NCI-H2029 (cell line): ENCODE measurements around the gene FRMD4A.

Experiments used
- DNase-seq: peaks from one replicate; lab custom pipeline; 2025; lab: John Stamatoyannopoulos, UW

Gene FRMD4A

DNA sequence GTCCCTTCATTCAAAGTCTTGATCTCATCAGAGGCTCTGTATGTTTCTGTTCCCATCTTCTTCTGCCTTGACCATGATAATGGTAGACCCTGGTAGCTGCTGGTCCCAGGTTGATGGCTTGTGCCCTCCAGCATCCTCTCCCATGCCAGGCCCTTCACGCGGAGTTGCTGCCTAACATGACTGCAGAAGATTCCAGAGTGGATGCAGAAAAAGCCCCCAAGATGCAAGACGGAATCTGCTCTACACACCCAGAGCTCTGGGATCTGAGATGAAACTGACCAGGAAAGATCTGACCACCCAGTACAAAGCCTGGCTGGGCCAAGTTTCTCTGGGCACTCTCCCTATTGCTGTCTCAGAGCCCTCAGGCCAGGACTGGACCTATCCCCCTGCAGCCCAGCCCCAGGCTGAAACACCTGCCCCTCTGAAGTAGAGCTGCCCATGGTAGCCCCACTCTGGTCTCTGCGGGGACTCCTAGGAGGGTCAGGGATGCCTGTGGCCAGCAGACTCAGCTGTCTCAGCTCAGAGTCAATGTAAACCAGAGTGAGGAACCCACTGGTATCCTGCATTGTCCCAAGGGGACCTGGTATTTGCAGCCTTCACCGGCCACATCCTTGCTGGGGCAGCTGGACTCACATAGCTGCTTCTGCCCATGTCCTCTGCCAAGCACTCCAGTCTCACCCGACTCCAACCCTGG lies 9.5 kb upstream of the FRMD4A start:
- DNase-seq, result no peak

DNA sequence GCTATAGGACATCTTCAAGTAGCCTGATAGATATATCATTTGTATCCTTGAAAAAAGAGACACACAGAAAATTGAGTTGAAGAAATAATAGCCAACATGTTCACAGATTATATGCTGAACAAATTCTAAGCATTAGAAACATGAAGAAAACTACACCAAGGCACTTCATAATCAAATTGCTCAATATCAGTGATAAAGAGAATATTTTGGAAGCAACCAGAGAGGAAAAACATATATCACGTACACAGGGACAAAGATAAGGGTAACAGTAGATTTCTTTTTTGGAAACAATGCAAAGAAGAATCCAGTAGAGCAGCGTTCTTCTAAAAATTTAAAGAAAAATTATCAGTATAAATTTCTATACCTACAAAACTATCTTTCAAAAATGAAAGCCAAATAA lies 6.0 kb upstream of the FRMD4A start:
- DNase-seq, result no peak

DNA sequence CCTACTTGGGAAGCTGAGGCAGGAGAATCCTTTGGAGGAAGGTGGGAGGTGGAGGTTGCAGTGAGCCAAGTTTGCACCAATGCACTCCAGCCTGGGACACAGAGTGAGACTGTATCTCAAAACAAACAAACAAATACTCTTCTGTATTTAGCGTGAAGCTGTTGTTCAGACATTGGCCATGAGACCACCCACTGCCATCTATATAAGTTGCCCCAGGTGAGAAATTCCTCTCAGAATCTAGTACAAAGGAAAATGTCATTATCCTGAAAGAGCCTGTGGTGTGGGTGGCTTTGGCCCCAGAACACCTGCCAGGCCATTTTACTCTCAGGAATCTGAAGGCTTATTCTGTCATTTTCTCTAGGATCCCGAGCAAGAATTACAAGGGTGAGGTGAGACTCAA lies 4.0 kb upstream of the FRMD4A start:
- DNase-seq, result no peak

DNA sequence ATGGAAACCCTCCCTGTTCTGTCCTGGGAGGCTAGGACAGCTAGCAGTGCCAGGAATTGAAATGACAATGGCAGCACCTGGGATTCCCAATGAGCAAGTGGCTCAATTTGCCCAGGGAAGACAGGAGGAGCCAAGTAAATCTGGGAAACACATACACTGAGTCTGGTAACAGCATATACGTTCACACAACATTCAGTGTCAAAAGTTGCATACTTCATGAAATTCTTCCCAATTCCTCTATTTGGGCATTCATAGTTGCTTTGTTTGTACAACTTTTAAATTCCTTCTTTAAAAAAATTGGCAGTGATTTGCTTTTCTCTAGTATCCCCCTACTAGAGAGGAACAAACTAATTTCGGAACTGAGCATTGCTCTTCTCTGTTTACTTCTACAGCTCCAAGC lies 2.9 kb upstream of the FRMD4A start:
- DNase-seq, result no peak

DNA sequence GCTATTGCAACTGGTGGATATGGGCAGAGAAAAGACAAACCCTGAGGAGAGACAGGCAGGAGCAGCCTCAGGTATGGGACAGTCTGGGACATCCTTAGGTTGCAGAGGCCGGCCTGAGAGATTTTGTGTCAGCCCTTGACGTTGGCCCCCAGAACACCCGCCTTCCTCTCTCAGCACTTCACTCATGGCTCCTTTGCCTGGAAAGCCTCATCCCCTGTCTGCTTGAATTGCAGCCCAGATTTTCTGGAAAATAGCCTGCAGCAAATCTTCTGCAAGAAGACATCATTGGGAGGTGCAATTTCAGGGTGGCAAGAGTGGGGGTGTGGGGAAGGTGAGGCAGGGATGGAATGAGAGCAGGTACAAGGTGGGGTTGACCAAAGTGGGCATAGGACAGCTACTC lies 2.2 kb upstream of the FRMD4A start:
- no peak for DNase-seq

DNA sequence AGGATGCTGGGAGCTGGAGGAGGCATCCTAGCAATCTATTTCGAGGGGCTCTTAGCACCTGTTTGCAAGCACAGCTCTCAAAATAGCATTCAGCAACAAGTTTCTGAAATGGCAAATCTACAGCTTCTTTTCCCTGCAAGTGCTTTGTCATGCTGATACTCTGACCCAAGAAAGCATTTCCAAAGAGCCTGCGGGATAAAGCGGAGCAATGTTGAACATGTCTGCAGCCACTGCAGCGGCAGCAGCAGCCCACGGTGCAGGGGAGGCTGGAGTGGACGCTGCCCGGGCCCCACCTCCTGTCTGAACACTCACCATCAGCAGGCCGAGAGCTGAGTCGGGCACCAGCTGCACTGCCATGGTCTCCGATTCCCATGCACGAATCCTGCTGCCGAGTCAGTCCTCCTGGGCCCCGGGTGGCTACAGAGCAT lies 964 bp downstream of the FRMD4A start:
- DNase-seq, result no peak

DNA sequence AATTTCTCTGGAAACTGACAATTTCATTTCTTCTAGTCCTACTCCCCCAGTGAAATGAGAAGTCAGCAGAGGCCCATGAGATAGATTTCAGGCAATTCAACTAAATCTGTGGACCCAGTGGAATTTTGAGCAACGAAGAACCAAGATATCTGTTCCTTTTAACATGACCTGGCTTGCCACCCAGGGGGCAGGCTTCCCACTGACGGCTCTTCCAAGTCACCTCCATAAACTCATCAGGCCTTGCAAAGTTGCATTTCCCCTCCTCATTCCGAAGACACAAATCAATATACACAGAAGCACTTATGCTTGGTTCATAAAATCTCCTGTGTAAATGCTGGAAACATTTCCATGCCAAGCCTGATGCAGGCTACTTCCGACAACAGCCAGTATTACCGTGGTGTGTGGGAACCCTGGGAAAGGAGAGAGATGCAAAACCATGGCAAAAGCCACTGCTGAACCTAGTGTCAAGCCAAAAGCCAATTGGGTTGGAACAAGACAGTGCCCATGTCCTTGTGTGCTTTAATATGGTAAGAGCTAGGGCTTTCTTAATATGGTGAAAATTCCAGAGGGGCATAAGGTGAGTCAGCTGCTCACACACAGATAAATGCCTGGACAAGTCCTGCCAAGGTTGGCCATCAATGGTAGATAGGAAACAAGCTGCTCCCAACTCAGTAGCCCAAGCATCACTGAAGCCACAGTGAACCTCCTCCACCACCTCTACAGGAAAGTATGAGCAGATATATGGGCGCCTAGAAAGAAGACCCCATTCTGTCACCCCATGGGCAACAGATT lies 1.6 kb downstream of the FRMD4A start:
- no peak for DNase-seq

DNA sequence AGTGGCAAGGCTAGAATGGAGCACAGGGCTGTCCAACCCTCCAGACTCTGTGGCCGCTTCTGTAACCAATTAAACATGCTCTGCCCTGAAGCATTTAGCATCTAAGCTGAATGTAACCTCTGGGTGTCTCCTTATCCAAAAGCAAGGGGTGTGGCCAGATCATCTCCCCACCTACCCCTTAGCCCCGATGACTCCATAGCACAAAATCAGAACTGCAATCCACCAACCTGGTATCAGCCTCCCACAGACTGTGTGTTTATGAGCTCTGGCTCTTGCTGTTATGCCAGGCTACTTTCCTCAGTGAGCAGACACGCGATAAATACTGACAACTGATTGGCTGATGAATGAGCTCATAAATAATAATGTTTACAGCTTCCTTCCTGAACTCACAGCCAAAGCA lies 3.2 kb downstream of the FRMD4A start:
- no peak for DNase-seq

DNA sequence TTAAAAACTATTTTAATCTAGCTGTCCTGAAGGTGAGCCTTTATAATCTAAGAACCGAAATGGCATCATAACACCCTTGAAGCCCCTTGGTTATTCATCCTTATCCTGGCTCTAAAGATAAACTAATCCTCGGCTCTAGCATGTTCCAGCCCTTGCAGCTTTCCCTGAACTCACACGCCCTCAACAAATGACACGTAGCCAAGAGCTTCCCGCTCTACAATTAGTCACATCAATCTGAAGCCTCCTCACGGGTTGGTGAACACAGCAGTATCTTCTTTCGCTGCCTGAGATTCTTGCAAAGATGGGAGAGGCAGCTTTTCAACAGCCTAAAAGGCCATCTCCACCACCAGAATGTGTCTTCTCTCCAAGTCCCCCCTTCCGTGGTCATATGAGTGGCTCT lies 4.1 kb downstream of the FRMD4A start:
- DNase-seq, result no peak

DNA sequence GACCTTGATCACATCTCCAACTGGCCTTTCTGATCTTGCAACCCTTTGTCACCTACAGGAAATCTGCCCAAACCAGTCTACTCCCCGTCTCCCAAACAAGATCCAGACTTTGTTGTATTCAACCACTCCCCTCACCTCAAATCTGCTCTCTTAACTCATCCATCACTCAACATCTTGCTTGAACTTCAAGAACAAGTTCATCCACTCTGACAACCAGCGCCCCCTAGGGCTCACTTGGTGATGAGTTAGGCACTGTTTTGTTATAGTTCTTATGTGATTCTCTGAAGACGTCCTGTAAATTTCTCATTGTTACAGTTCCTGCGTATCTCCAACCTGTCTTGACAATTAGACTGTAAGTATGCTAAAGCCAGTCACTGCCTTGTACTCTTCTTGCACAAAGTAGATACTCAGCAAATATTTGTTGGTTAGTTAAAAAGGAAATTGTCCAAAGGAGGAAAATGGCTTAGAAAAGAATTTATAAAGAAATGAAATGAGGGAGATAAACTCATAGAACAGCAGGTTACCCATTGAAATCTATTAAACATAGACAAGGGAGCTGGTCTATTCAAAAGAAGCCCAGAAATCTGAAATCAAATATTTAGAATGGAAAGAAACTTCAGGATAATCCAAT lies 5.3 kb downstream of the FRMD4A start:
- DNase-seq, result no peak

DNA sequence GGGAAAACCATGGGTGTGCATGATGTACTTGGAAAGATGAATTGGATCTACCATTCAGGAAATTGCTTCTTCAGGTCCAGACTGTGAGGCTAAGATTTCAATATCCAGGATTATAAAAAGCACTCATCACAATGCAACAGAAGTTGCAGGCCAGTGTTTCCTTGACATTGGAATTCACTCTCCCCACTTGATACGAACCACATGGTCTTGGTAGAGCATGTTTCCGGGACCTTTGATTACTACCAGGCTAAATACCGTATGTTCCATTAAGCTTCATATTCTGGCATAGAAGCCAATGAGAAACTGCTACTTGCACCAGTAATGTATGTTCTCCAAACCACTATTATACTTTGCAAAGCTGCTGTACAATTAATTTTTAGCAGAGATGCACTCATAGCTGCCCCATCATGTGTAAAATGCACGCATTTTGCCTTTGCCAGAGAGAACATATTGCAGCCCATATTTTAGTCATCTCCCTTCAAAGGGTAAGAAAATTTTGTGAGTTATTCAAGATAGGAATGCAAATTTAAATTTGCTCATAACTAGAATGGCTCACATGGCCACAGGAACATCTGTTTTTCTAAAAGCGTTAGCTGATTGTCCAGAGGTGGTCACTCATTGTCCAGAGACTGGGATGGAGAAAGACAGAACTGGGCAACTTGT lies 8.1 kb downstream of the FRMD4A start:
- DNase-seq, result no peak

DNA sequence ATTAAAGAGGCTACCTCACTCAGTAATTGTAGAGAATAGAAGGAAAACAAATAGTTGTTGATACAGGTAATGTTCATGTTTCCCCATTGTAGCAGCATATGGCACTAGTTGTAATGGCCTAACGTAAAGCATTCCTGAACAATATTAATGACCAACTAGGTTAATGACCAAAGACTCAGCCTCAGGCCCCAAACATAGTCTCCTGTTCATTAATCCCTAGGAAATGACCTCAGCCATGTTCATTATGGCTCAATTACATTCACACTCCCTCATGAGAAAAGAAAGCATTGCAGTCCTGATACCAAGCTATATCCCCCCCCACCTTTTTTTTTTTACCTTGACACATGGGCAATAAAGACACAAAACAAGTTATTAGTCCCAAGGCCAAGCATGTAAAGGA lies 12.7 kb downstream of the FRMD4A start:
- no peak for DNase-seq

DNA sequence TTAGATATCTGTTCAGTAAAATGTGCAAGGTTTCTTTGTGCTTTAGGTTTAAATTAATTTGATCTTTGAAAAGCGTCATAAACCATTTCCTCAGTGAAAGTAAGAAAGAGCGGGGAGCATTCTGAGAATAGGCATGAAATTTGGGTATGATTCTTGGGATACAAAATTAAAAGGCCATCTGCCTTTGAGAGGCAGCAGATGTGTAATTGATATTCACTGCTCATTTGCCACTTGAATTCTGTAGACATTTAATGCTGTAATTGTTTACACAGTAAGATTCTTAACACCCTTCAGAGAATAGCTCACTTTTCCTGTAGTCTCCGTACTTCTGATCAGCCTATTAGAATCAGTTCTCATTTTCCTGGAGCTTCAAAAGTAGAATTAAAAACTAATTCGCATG lies 18.7 kb downstream of the FRMD4A start:
- peak; percentile 40 for DNase-seq

DNA sequence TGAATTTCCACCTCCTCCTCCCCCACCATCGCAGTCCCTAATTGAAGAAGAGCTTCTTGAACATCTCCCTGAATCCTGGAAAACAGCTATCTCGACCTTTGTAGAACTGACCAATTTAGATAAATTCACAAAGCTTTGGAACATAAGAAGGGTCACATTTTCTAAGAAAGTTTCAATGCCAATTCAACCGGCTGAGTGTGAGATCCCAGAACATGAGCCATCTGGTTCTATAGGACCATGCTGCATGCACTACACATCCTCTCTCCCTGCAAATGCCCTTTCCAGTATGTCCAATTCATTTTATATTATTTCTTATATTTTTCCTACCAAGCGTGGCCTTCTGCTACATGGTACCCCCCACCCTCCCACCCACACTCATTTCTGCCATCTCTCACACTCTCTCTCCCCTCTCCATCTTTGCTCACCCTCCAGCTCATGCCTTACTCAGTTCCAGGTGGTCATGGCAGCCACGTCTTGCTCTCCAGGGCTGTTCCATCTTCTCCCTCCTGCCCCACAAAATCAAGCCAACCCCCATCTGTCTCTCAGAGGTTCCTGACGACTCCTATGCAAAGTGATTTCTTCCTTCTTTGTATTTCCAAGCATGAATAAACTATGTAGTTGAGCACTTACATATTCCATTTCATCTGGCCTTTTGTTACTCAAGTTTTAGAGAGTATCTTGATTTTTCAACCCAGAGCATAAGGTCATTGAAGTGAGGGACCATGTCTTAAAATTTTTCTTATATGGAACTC lies 19.3 kb downstream of the FRMD4A start:
- no peak for DNase-seq

DNA sequence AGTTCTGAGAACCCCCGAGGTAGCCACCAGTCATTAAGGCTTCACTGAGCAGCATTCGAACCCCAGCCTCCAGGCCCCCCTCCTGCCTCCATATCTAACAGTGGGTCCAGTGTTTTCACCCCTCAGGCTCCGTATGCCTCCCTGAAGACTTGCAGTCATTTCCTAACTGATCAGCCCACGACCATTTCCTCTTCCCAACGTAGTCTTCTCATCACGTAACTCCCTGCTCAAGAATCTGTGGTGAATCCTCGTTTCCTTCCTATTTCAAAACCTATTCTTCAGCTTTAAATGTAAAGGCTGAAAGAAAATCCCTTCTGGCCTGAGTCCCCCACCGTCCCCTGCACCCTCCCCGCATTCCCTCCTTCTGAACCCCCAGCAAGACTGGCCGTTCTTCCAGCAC lies 21.1 kb downstream of the FRMD4A start:
- no peak for DNase-seq

DNA sequence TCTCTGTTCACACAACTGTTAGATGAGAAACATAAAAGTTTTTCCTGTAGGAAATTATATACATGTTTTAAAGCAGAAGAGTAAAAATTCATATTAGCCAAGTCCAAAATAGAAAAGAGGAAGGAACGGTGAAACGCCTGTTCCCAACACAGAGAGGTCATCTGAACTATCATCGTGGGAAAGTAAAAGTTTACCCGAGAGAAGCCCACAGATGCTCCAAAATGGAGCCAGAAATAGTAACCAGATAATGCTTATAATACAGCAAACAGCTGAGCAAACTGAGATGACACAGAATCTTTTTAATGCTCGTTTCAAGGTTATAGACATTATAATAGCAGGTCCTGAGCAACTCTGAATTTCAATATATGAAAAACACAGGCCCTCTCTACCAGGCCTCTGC lies 24.5 kb downstream of the FRMD4A start:
- no peak for DNase-seq

DNA sequence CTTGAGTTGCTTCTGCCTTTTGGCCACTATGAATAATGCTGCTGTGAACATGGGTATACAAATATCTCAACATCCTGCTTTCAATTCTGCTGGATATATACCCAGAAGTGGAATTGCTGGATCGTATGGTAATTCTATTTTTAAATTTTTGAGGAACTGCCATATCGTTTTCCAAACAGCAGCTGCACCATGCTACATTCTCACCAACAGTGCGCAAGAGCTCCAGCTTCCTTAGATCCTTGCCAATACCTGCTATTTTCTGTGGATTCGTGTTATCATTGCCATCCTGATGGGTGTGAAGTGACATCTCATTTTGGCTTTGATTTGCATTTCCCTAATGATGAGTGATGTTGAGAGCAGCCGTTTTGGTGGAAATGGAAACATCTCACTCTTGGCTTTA lies 26.7 kb downstream of the FRMD4A start:
- no peak for DNase-seq

DNA sequence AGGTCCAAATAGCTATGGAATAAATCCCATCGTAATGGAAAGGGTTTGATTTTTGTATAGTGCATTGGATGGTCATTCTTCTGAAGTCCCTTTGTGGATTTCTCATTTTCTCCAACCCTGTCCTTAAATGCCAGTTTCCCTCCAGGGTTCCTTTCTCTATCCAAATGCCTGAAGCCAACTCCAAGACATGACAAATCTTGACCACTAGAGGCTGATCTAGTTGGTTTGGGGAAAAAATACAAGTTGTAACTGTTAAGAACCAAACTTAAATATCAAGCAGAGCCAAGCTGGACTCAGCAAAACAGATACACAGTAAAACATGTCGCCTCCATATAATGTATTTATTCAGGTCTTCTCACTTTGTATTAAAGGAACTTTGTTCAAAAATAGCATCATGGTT lies 28.7 kb downstream of the FRMD4A start:
- no peak for DNase-seq

DNA sequence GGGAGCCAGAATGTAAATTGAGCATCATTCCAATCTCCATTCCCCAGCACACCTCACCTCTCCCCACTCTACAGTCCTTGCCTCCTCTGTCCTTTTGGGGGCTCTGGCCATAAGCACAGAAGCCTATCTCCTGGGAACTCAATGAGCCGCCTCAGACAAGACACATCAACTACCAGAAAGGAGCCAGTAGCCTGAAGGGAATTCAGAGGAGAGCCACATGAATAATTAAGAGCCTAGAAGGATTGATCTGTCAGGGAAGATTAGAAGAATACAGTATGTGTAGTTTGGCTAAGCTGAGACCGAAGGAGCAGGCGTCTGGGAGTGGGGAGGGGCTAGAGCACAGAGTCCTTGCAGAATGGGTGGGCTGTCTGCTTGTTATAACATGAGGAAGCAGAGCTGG lies 31.2 kb downstream of the FRMD4A start:
- no peak for DNase-seq

DNA sequence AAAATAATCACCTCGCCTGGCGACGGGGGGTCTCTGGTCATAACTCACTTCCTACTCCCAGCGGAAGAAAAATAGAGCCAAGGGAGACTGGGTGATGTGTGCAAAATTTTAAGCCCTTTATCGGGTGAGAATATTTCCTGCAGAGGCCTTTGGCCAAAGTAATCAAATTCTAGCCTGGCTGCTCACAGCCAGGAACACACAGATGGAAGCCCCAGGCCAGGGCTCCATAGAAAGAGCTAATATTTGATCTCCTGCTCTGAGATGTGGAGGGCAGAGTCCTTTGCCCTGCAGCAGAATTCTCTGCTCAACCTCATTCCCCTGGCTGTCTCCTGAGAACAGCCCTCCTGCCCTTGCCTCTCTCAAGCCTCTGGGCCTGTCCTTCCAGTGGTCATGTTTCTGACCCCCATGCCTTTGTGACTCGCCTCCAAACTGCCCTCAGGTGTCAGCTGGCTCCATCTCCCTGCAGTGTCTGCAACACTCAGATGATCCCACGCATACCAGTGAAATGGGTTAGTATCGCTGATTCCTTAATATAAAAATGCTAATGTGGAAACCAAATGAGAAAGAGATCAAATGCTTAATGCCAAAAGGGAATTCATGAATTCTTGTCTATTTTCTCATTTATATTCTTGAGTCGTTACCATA lies 34.5 kb downstream of the FRMD4A start:
- no peak for DNase-seq

DNA sequence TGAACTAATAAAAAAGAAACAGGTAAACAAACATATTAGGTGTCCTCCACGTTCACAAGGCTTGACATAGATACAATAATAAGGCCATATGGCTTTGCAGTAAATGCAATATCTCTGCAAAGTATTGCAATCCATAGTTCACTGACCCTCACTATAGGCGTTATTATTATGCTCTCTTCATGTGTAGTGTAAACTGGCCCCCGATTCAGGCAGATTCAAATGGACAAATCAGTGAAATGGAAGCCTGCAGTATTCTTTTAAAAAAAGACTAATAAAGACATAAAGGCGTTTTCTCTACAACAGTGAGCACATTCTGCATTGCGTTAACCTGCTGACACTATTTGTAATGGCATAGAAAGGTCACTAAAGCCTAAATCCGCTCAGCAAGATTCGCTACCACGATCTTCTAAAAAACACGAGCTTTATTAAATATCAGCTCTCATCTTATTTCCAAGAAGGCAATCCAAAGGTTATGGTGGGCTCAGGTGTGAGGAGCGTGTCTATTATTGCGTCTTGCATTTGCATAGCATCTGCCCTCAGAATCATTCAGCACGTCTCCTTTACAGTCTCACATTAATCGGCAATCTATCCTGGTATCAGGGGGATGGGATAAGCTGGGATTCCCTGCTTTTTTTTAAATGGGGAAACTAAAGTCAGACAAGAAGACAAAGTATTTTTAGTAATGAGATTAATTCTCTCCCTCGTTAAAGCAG lies 36.2 kb downstream of the FRMD4A start:
- DNase-seq, result no peak
